Ishikawa (cell line): ENCODE measurements around the gene TNK2.

Experiments used
- FOXM1 ChIP-seq: IDR thresholded peaks from 2 replicates; pipeline ENCODE4 v1.6.1; 2012; ENCODE audit warnings: low read depth, borderline replicate concordance
- YY1 ChIP-seq: IDR thresholded peaks from 2 replicates; pipeline ENCODE4 v1.6.1; 2012; ENCODE audit warnings: low read depth

DNA sequence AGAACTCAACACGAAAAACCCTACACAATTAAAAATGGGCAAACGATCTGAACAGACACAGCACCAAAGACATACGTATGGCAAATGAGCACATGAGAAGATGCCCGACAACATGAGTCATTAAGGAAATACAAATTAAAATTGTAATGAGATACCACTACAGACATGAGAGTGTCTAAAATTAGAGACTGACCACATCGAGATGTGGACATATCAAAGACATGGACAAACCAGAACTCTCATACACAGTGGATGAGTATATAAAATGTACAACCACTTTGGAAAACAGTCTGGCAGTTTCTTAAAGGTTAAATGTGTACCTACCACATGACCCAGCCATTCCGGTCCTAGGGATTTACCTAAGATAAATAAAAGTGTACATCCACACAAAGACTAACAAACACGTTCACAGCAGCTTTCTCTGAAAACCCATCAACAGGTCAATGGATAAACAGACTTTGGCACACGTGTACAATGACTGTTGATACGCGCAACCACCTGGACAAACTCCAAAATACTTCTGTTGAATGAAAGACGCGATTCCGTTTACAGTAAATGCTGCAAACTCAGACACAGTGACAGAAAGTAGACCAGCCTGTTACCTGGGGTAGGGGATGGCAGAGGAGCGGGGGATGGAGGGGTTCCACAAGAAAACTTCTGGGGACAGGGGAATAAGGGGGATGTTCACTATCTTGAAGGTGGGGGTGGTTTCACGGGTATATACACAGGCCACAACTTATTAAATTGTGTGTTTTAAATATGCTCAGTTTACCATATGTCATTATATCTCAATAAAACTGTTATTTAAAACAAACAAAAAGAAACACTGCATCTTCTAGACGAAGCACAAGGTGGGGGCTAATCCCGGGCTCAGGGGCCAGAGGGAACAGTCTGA, 2.1 kb downstream of the TNK2 start:
- no peak for TF ChIP-seq FOXM1
- no peak for TF ChIP-seq YY1
